ENCODE data around the gene NXN.

NXN gene

GRCh38 chr17:862582-862981, 117.0 kb downstream of the NXN start:
- Histone ChIP-seq H3K27me3 (ENCODE audit: insufficient read depth, poor library complexity, severe bottlenecking) (no peaks in the 10 kb centered on the region), H3K4me3 (replicated peaks; ENCODE audit: insufficient read depth, low read length) (no peak overlapping the region), H3K27ac (replicated peaks) (no peak overlapping the region)
- TF ChIP-seq GABPA (IDR thresholded peaks at IDR 0.05; ENCODE audit: low read depth), result no peak
- TF ChIP-seq SPI1 (IDR thresholded peaks at IDR 0.05; ENCODE audit: borderline replicate concordance, low read depth), result no peak
- no peak for TF ChIP-seq CTCF (IDR thresholded peaks at IDR 0.05; ENCODE audit: insufficient read depth, low read length)
- no peak for DNase-seq (ENCODE audit: low read depth in 1 of 2, low spot score in 1 of 2)

DNA sequence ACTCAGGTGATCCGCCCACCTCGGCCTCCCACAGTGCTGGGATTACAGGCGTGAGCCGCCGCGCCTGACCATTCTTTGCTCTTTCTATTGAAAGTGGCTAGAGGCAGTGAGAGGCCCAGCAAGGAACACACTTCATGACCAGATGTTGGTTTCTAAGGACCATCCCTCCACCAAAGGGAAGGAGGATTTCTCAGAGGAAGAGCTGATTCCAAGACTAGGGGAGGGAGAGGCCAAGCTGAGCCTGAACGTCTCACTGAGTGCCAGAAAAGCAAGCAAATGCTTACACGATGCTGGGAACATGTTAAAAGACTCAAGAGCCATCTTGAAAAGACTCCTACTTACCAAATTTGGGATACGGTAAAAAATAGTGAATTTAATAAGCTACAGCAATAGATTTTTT, 118.2 kb downstream of the NXN start:
- Histone ChIP-seq H3K4me3 (replicated peaks; ENCODE audit: insufficient read depth, low read length) (no peak overlapping the region), H3K27me3 (ENCODE audit: insufficient read depth, poor library complexity, severe bottlenecking) (no peaks in the 10 kb centered on the region), H3K27ac (replicated peaks) (no peak overlapping the region)
- no peak for TF ChIP-seq GABPA (IDR thresholded peaks at IDR 0.05; ENCODE audit: low read depth)
- no peak for TF ChIP-seq SPI1 (IDR thresholded peaks at IDR 0.05; ENCODE audit: borderline replicate concordance, low read depth)
- no peak for DNase-seq (ENCODE audit: low read depth in 1 of 2, low spot score in 1 of 2)

DNA sequence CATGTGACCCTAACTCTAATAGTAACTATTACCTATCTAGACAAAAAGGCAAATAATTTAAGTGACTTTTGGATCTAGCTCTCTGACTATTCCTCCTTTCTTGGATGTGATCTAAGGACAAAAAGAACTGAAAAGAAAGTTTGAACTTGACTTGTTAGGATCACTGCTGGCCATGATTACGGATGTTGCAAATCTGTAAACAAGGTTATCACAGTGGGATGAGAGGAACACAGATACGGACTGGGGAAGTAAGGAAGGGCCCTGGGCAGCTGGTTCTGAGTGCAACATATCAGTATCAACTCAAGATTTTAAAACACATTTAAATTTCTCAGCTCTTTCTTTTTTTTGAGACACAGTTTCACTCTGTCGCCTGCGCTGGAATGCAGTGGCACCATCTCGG, 118.8 kb downstream of the NXN start:
- no peaks in the 10 kb centered on the region for H3K27me3 ChIP-seq (ENCODE audit: insufficient read depth, poor library complexity, severe bottlenecking)
- no peak for TF ChIP-seq GABPA (IDR thresholded peaks at IDR 0.05; ENCODE audit: low read depth)
- TF ChIP-seq, protein P1, sequence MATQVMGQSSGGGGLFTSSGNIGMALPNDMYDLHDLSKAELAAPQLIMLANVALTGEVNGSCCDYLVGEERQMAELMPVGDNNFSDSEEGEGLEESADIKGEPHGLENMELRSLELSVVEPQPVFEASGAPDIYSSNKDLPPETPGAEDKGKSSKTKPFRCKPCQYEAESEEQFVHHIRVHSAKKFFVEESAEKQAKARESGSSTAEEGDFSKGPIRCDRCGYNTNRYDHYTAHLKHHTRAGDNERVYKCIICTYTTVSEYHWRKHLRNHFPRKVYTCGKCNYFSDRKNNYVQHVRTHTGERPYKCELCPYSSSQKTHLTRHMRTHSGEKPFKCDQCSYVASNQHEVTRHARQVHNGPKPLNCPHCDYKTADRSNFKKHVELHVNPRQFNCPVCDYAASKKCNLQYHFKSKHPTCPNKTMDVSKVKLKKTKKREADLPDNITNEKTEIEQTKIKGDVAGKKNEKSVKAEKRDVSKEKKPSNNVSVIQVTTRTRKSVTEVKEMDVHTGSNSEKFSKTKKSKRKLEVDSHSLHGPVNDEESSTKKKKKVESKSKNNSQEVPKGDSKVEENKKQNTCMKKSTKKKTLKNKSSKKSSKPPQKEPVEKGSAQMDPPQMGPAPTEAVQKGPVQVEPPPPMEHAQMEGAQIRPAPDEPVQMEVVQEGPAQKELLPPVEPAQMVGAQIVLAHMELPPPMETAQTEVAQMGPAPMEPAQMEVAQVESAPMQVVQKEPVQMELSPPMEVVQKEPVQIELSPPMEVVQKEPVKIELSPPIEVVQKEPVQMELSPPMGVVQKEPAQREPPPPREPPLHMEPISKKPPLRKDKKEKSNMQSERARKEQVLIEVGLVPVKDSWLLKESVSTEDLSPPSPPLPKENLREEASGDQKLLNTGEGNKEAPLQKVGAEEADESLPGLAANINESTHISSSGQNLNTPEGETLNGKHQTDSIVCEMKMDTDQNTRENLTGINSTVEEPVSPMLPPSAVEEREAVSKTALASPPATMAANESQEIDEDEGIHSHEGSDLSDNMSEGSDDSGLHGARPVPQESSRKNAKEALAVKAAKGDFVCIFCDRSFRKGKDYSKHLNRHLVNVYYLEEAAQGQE (IDR thresholded peaks at IDR 0.05; ENCODE audit: insufficient replicate concordance, low read depth), result no peak
- no peak for TF ChIP-seq POLR2AphosphoS5 (IDR thresholded peaks at IDR 0.05; ENCODE audit: low read depth)
- no peak for TF ChIP-seq CTCF (IDR thresholded peaks at IDR 0.05; ENCODE audit: insufficient read depth, low read length)
- TF ChIP-seq SPI1 (IDR thresholded peaks at IDR 0.05; ENCODE audit: borderline replicate concordance, low read depth), result no peak
- H3K27ac ChIP-seq (replicated peaks), result no peak overlapping the region
- H3K4me3 ChIP-seq (replicated peaks; ENCODE audit: insufficient read depth, low read length), result no peak overlapping the region
- no peak for DNase-seq (ENCODE audit: low read depth in 1 of 2, low spot score in 1 of 2)

DNA sequence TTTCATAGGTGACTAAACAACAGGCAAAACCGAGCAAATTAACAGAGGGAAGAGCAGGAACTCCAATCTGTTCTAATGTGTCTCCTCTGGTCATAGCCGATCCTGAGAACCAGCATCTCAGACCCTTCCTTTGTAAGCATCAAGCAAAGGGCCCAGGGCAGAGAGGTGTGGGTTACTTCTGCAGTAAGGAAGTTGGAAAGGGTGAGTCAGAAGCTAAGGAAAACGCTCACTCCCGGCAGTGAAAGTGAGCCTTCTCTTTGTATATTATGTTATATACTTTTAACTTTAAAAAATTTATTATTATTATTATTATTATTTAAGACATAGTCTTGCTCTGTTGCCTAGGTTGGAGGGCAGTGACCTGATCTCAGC, 119.8 kb downstream of the NXN start:
- no peaks in the 10 kb centered on the region for H3K27me3 ChIP-seq (ENCODE audit: insufficient read depth, poor library complexity, severe bottlenecking)

More for the DNA sequence above, 119.8 kb downstream of the NXN start:
- Histone ChIP-seq H3K4me3 (replicated peaks; ENCODE audit: insufficient read depth, low read length) (no peak overlapping the region), H3K27ac (replicated peaks) (no peak overlapping the region)
- TF ChIP-seq CTCF (IDR thresholded peaks at IDR 0.05; ENCODE audit: insufficient read depth, low read length) (no peak), SPI1 (IDR thresholded peaks at IDR 0.05; ENCODE audit: borderline replicate concordance, low read depth) (no peak), GABPA (IDR thresholded peaks at IDR 0.05; ENCODE audit: low read depth) (no peak), POLR2AphosphoS5 (IDR thresholded peaks at IDR 0.05; ENCODE audit: low read depth) (no peak)
- TF ChIP-seq, protein P1 (IDR thresholded peaks at IDR 0.05; ENCODE audit: insufficient replicate concordance, low read depth), result no peak
- no peak for DNase-seq (ENCODE audit: low read depth in 1 of 2, low spot score in 1 of 2)

Measured in HL-60 (cell line).